Hepatocyte (in vitro differentiated cells): ENCODE measurements around the gene LRGUK.

ENCODE experiments used
- CTCF ChIP-seq: fragments of 200-600 bp; sonication (generic); IDR thresholded peaks from 2 replicates; pipeline ENCODE4 v1.5.1; 2016; ENCODE audit warnings: antibody characterized with exemption, mild to moderate bottlenecking; ENCODE audit not compliant: poor library complexity
- EZH2phosphoT487 ChIP-seq: fragments of 200-600 bp; sonication (generic); IDR thresholded peaks from one replicate; pipeline ENCODE4 v1.6.1; 2018; ENCODE audit warnings: antibody characterized with exemption, mild to moderate bottlenecking, low read depth, moderate library complexity; ENCODE audit not compliant: unreplicated experiment, severe bottlenecking

- no peak for TF ChIP-seq CTCF
- TF ChIP-seq EZH2phosphoT487 = no peak
These were observed 47.7 kb downstream of the LRGUK start for GRCh38 chr7:134174795-134175261.
